ENCODE results near the gene NOL3.

Gene NOL3

GRCh38 chr16:67207249-67208091 is 37.1 kb downstream of the NOL3 start:
- no peak for TF ChIP-seq CTCF (conservative IDR thresholded peaks at IDR 0.05; ENCODE audit: low read depth, low read length)
- DNase-seq (ENCODE audit: low read depth), result no peak
- H3K4me3 ChIP-seq (ENCODE audit: low read length), result no peak overlapping the region

- TF ChIP-seq CTCF (conservative IDR thresholded peaks at IDR 0.05; ENCODE audit: low read depth, low read length), result no peak
- DNase-seq (ENCODE audit: low read depth), result no peak
- no peak overlapping the region for H3K4me3 ChIP-seq (ENCODE audit: low read length)
Measured at GRCh38 chr16:67208154-67208896, 38.0 kb downstream of the NOL3 start.

- DNase-seq (ENCODE audit: low read depth), result no peak
- H3K4me3 ChIP-seq (ENCODE audit: low read length), result no peak overlapping the region
- TF ChIP-seq CTCF (conservative IDR thresholded peaks at IDR 0.05; ENCODE audit: low read depth, low read length), result no peak
Measured at GRCh38 chr16:67209565-67209964, 39.2 kb downstream of the NOL3 start.

- TF ChIP-seq CTCF (conservative IDR thresholded peaks at IDR 0.05; ENCODE audit: low read depth, low read length), result no peak
- H3K4me3 ChIP-seq (ENCODE audit: low read length), result no peak overlapping the region
- no peak for DNase-seq (ENCODE audit: low read depth)
Measured at GRCh38 chr16:67210069-67210937, 40.0 kb downstream of the NOL3 start.

GRCh38 chr16:67211674-67212073 is 41.3 kb downstream of the NOL3 start:
- no peak for TF ChIP-seq CTCF (conservative IDR thresholded peaks at IDR 0.05; ENCODE audit: low read depth, low read length)
- H3K4me3 ChIP-seq (ENCODE audit: low read length), result no peak overlapping the region
- DNase-seq (ENCODE audit: low read depth), result no peak

GRCh38 chr16:67212766-67213165 is 42.4 kb downstream of the NOL3 start:
- TF ChIP-seq CTCF (conservative IDR thresholded peaks at IDR 0.05; ENCODE audit: low read depth, low read length), result no peak
- DNase-seq (ENCODE audit: low read depth), result no peak
- H3K4me3 ChIP-seq (ENCODE audit: low read length), result no peak overlapping the region
